Loucy (cell line): ENCODE measurements around the gene DUSP12.

ENCODE experiments used
- CTCF ChIP-seq: fragments of 200-600 bp; sonication (generic); conservative IDR thresholded peaks from 2 replicates; pipeline ENCODE4 v1.5.1; 2014; ENCODE audit warnings: mild to moderate bottlenecking, antibody characterized with exemption, low read length
- EZH2phosphoT487 ChIP-seq: fragments of 200-600 bp; IDR thresholded peaks from 2 replicates; pipeline ENCODE4 v1.6.1; 2018; ENCODE audit warnings: antibody characterized with exemption, mild to moderate bottlenecking, moderate library complexity, borderline replicate concordance

GRCh38 chr1:161739865-161740566 is 9.6 kb upstream of the DUSP12 start:
- TF ChIP-seq CTCF (no peak), EZH2phosphoT487 (no peak)
